IMR-90 (cell line): Measurements from ENCODE around the gene EHMT1. TPM values are rescaled to one million over a fixed set of nuclear protein-coding genes. Genes with fewer than 3 reads are reported as not detected.

Experiments used
- ATAC-seq: fragments of 200-7000 bp; cut with Tn5 transposase; 2 replicates; pipeline ENCODE4 v1.9.1; 2020; ENCODE audit warnings: low read depth, mild to moderate bottlenecking, moderate library complexity
- BruUV-seq: library from RNA; stranded (reverse); fragments of 400-500 nt; replicated peaks from 2 replicates; lab custom pipeline; 2021; lab: Mats Ljungman, UMichigan
- CTCF ChIA-PET: fragments of 300-600 bp; formaldehyde crosslinking; extraction: SDS; loops from one replicate; lab custom pipeline; 2021; ENCODE audit warnings: antibody characterized with exemption; lab: Yijun Ruan, JAX
- POLR2A ChIA-PET: fragments of 300-600 bp; sonication (Branson Sonifier 250); formaldehyde crosslinking; loops from one replicate; lab custom pipeline; 2022; ENCODE audit warnings: antibody characterized with exemption; ENCODE audit not compliant: unreplicated experiment; lab: Charles Lee
- DNase-seq: peaks from one replicate; pipeline ENCODE4 v3.0.0; 2013
- H2AFZ ChIP-seq: replicated peaks from 2 replicates; pipeline ENCODE3; 2013; ENCODE audit warnings: low read length, mild to moderate bottlenecking; ENCODE audit not compliant: poor library complexity
- H2AK5ac ChIP-seq: 2 replicates; pipeline ENCODE4 v1.6.1; 2013; ENCODE audit warnings: low read depth, low read length, inconsistent platforms
- H2AK9ac ChIP-seq: replicated peaks from 2 replicates; pipeline ENCODE3; 2013; ENCODE audit warnings: mild to moderate bottlenecking, low read depth, low read length, moderate library complexity; ENCODE audit not compliant: poor library complexity
- H2BK120ac ChIP-seq: 2 replicates; pipeline ENCODE4 v1.6.1; 2013; ENCODE audit warnings: low read depth, low read length, inconsistent platforms
- H2BK15ac ChIP-seq: 3 replicates; pipeline ENCODE4 v1.6.1; 2013; ENCODE audit warnings: low read depth, low read length, inconsistent platforms
- H2BK20ac ChIP-seq: 2 replicates; pipeline ENCODE4 v1.6.1; 2013; ENCODE audit warnings: low read depth, mild to moderate bottlenecking, inconsistent platforms, low read length, moderate library complexity
- H2BK5ac ChIP-seq: 2 replicates; pipeline ENCODE4 v1.6.1; 2013; ENCODE audit warnings: mild to moderate bottlenecking, low read depth, low read length, inconsistent platforms; ENCODE audit not compliant: poor library complexity, severe bottlenecking
- H3K14ac ChIP-seq: replicated peaks from 2 replicates; pipeline ENCODE4 v1.6.1; 2013; ENCODE audit warnings: low read depth, low read length, inconsistent platforms
- H3K18ac ChIP-seq: 2 replicates; pipeline ENCODE4 v1.6.1; 2013; ENCODE audit warnings: low read depth, low read length, control low read depth
- H3K23ac ChIP-seq: 2 replicates; pipeline ENCODE4 v1.6.1; 2013; ENCODE audit warnings: low read depth, low read length, inconsistent platforms
- H3K27ac ChIP-seq: 2 replicates; pipeline ENCODE4 v1.5.1; 2013; ENCODE audit warnings: mild to moderate bottlenecking, control low read depth, low read length; ENCODE audit not compliant: insufficient read depth
- H3K27me3 ChIP-seq: 2 replicates; pipeline ENCODE4 v1.6.1; 2013; ENCODE audit warnings: low read length; ENCODE audit not compliant: control insufficient read depth, insufficient read depth
- H3K36me3 ChIP-seq: 2 replicates; pipeline ENCODE4 v1.6.1; 2013; ENCODE audit warnings: low read length, mixed read lengths; ENCODE audit not compliant: control insufficient read depth, insufficient read depth
- H3K4ac ChIP-seq: 2 replicates; pipeline ENCODE4 v1.6.1; 2013; ENCODE audit warnings: low read depth, low read length, inconsistent platforms
- H3K4me1 ChIP-seq: 2 replicates; pipeline ENCODE4 v1.6.1; 2013; ENCODE audit warnings: low read length, mixed read lengths; ENCODE audit not compliant: control insufficient read depth, insufficient read depth
- H3K4me2 ChIP-seq: 2 replicates; pipeline ENCODE4 v1.6.1; 2013; ENCODE audit warnings: low read depth, mild to moderate bottlenecking, control low read depth, low read length, moderate library complexity
- H3K4me3 ChIP-seq: 2 replicates; pipeline ENCODE4 v1.5.1; 2013; ENCODE audit warnings: low read depth, mild to moderate bottlenecking, control low read depth, low read length, moderate library complexity; ENCODE audit not compliant: insufficient read depth
- H3K56ac ChIP-seq: 2 replicates; pipeline ENCODE4 v1.6.1; 2013; ENCODE audit warnings: low read length, inconsistent platforms; ENCODE audit not compliant: insufficient read depth; ENCODE audit errors: extremely low read depth
- H3K79me1 ChIP-seq, 2 experiments: 2 replicates each; pipeline ENCODE4 v1.6.1; 2013; ENCODE audit warnings: low read length in 2 of 2, inconsistent platforms in 1 of 2, low read depth in 1 of 2
- H3K9ac ChIP-seq: 2 replicates; pipeline ENCODE4 v1.6.1; 2013; ENCODE audit warnings: low read depth, low read length, control low read depth
- H3K9me1 ChIP-seq: 2 replicates; pipeline ENCODE4 v1.6.1; 2013; ENCODE audit warnings: low read length, inconsistent platforms; ENCODE audit not compliant: insufficient read depth
- H3K9me3 ChIP-seq: 2 replicates; pipeline ENCODE4 v1.6.1; 2013; ENCODE audit warnings: low read length; ENCODE audit not compliant: control insufficient read depth, insufficient read depth
- H4K20me1 ChIP-seq: 2 replicates; pipeline ENCODE4 v1.6.1; 2013; ENCODE audit warnings: low read length, inconsistent platforms; ENCODE audit not compliant: insufficient read depth
- H4K5ac ChIP-seq: 2 replicates; pipeline ENCODE4 v1.6.1; 2013; ENCODE audit warnings: mild to moderate bottlenecking, low read depth, low read length, control low read depth
- H4K8ac ChIP-seq, 2 experiments: 2 replicates each; pipeline ENCODE4 v1.6.1; 2013; ENCODE audit warnings: low read depth in 2 of 2, low read length in 2 of 2, control low read depth in 1 of 2, inconsistent platforms in 1 of 2
- H4K91ac ChIP-seq: 2 replicates; pipeline ENCODE4 v1.6.1; 2013; ENCODE audit warnings: low read depth, low read length, inconsistent platforms; ENCODE audit not compliant: insufficient read depth
- BHLHE40 ChIP-seq: fragments of 150-350 bp; IDR thresholded peaks from 2 replicates; pipeline ENCODE4 v1.6.1; 2016; ENCODE audit warnings: mild to moderate bottlenecking, low read depth, low read length
- CEBPB ChIP-seq: IDR thresholded peaks from 2 replicates; pipeline ENCODE4 v1.6.1; 2012; ENCODE audit warnings: low read depth, low read length, improper control_type of control experiment
- CHD1 ChIP-seq: IDR thresholded peaks from 2 replicates; pipeline ENCODE4 v1.6.1; 2012; ENCODE audit warnings: low read depth, low read length, improper control_type of control experiment
- CTCF ChIP-seq: conservative IDR thresholded peaks from 2 replicates; pipeline ENCODE4 v1.5.1; 2012; ENCODE audit warnings: mild to moderate bottlenecking, low read depth, low read length, improper control_type of control experiment
- ELK1 ChIP-seq: fragments of 150-350 bp; IDR thresholded peaks from 2 replicates; pipeline ENCODE4 v1.6.1; 2016; ENCODE audit warnings: low read depth, mild to moderate bottlenecking, low read length, moderate library complexity, borderline replicate concordance
- MAFK ChIP-seq: IDR thresholded peaks from 2 replicates; pipeline ENCODE4 v1.6.1; 2012; ENCODE audit warnings: low read depth, low read length, improper control_type of control experiment
- MAZ ChIP-seq: IDR thresholded peaks from 2 replicates; pipeline ENCODE4 v1.6.1; 2012; ENCODE audit warnings: low read depth, mild to moderate bottlenecking, low read length, improper control_type of control experiment, moderate library complexity, borderline replicate concordance
- MXI1 ChIP-seq: IDR thresholded peaks from 2 replicates; pipeline ENCODE4 v1.6.1; 2012; ENCODE audit warnings: low read depth, mild to moderate bottlenecking, low read length, moderate library complexity, borderline replicate concordance
- NFE2L2 ChIP-seq: fragments of 150-350 bp; IDR thresholded peaks from 2 replicates; pipeline ENCODE4 v1.6.1; 2016; ENCODE audit warnings: low read depth, mild to moderate bottlenecking, low read length
- POLR2A ChIP-seq: IDR thresholded peaks from 2 replicates; pipeline ENCODE4 v1.6.1; 2012; ENCODE audit warnings: mild to moderate bottlenecking, low read depth, low read length
- RAD21 ChIP-seq: IDR thresholded peaks from 2 replicates; pipeline ENCODE4 v1.6.1; 2012; ENCODE audit warnings: low read length, improper control_type of control experiment
- RFX5 ChIP-seq: IDR thresholded peaks from 2 replicates; pipeline ENCODE4 v1.8.0; 2012; ENCODE audit warnings: low read depth, mild to moderate bottlenecking, low read length, moderate library complexity
- SMC3 ChIP-seq: fragments of 150-350 bp; IDR thresholded peaks from 2 replicates; pipeline ENCODE4 v1.6.1; 2016; ENCODE audit warnings: low read depth, mild to moderate bottlenecking, antibody characterized with exemption, low read length, moderate library complexity
- USF2 ChIP-seq: fragments of 150-350 bp; IDR thresholded peaks from 2 replicates; pipeline ENCODE4 v1.6.1; 2017; ENCODE audit warnings: mild to moderate bottlenecking, antibody characterized with exemption, low read length, low read depth
- WGBS, 2 experiments: methylation state at CpG; one replicate each; pipeline versions ENCODE4 v1.1.5 to v1.1.7; 2013; ENCODE audit warnings: missing lambda C conversion rate in 2 of 2; ENCODE audit not compliant: insufficient read length in 1 of 2; ENCODE audit errors: extremely low coverage in 2 of 2; 5-methylcytosine and 5-hydroxymethylcytosine counted together
- dilution Hi-C: fragments of 300-500 bp; cut with HindIII; formaldehyde crosslinking; loops from one replicate; pipeline ENCODE4 v1.14.3; 2018; ENCODE audit warnings: low sequenced_read_pairs; ENCODE audit not compliant: unreplicated experiment
- in situ Hi-C: fragments of 300-500 bp; cut with MboI; formaldehyde crosslinking; loops from 3 replicates; pipeline ENCODE4 v1.14.3; 2019; ENCODE audit warnings: low sequenced_read_pairs, inconsistent platforms, mixed read lengths
- intact Hi-C: fragments of 100-400 bp; cut with micrococcal nuclease; formaldehyde crosslinking; loops from 2 replicates; pipeline ENCODE4 v1.10.0; 2022
- polyA plus RNA-seq, 3 experiments: library from polyadenylated mRNA; depleted of rRNA; stranded (reverse); fragments of >200 nt; gene quantifications; 2 replicates each; pipeline ENCODE4 v1.2.3, GENCODE V29; 2012; ENCODE audit warnings: low replicate concordance in 1 of 3
- total RNA-seq: library from RNA; depleted of rRNA; stranded (reverse); fragments of >200 nt; gene quantifications from 2 replicates; pipeline ENCODE4 v1.2.3, GENCODE V29; 2012

Gene EHMT1
- total and polyA plus RNA-seq, 2 of the 4 experiments (the other 2 are of a cell fraction), result 32.8 to 35.1 TPM

GRCh38 chr9:137817236-137818200 is 198.7 kb downstream of the EHMT1 start:
- BruUV-seq, result no TSS peak
- TF ChIP-seq POLR2A (no peak), SMC3 (no peak), BHLHE40 (no peak), USF2 (no peak), ELK1 (no peak), RFX5 (no peak), NFE2L2 (no peak), MXI1 (no peak), RAD21 (no peak), MAFK (no peak), MAZ (no peak), CTCF (no peak), CEBPB (no peak), CHD1 (no peak)

More at GRCh38 chr9:137817236-137818200, 198.7 kb downstream of the EHMT1 start:
- H4K91ac ChIP-seq, result no peak overlapping the region
- no peaks in the 10 kb centered on the region for H3K4me1 ChIP-seq
- no peak overlapping the region for H3K23ac ChIP-seq
- POLR2A ChIA-PET, result no interaction called here
- no peaks in the 10 kb centered on the region for H3K27me3 ChIP-seq
- H3K14ac ChIP-seq, result no peak overlapping the region
- H2BK5ac ChIP-seq, result no peak overlapping the region
- no peaks in the 10 kb centered on the region for H4K20me1 ChIP-seq
- WGBS, 2 experiments, result 98% methylated on average over 21 of the region's 35 CpGs; no CpG with 5 or more reads in 1 of the 2 experiments
- in situ Hi-C loops, result no loop called here
- no peak overlapping the region for H3K9ac ChIP-seq
- H2AK5ac ChIP-seq, result no peak overlapping the region
- no peak for ATAC-seq
- H4K8ac ChIP-seq, result no peak overlapping the region
- no peak overlapping the region for H2BK20ac ChIP-seq
- peak overlapping the region; percentile 70 for H2AK9ac ChIP-seq
- no peak overlapping the region for H3K56ac ChIP-seq
- dilution Hi-C loops, result no loop called here
- H3K79me1 ChIP-seq, result peaks cover 10 to 11% of the 10 kb centered on the region in 2 experiments; a peak in 3 of 4 replicates
- CTCF ChIA-PET, result no interaction called here
- no peak overlapping the region for H4K5ac ChIP-seq
- H2AFZ ChIP-seq, result no peak overlapping the region
- no peak overlapping the region for H3K27ac ChIP-seq
- H3K4me2 ChIP-seq, result no peak overlapping the region
- no peak for DNase-seq
- H3K18ac ChIP-seq, result no peak overlapping the region
- no peak overlapping the region for H2BK120ac ChIP-seq
- peaks cover 65% of the 10 kb centered on the region for H3K36me3 ChIP-seq
- H3K4me3 ChIP-seq, result no peak overlapping the region
- no peak overlapping the region for H2BK15ac ChIP-seq
- no peaks in the 10 kb centered on the region; the same call in 1 of the 2 replicates for H3K9me1 ChIP-seq
- H3K9me3 ChIP-seq, result peaks cover 17% of the 10 kb centered on the region; the same call in 1 of the 2 replicates
- intact Hi-C loops, result no loop called here
- no peak overlapping the region for H3K4ac ChIP-seq
